HG02678 (cell line): ENCODE results near the gene SMIM44.

Experiments used
- ATAC-seq: cut with Tn5 transposase; IDR thresholded peaks from one replicate; pipeline ENCODE4 v1.9.1; 2021; ENCODE audit warnings: mild to moderate bottlenecking, moderate library complexity; ENCODE audit not compliant: unreplicated experiment

SMIM44 gene

GRCh38 chr19:3442487-3443071 is 40.7 kb downstream of the SMIM44 start:
- no peak for ATAC-seq

GRCh38 chr19:3441986-3442329 is 41.3 kb downstream of the SMIM44 start:
- ATAC-seq = no peak

- ATAC-seq = no peak
These were observed 41.9 kb downstream of the SMIM44 start for GRCh38 chr19:3441089-3441985.

- ATAC-seq = no peak
These were observed 43.2 kb downstream of the SMIM44 start for GRCh38 chr19:3440082-3440481.

GRCh38 chr19:3434630-3435553 is 48.3 kb downstream of the SMIM44 start:
- ATAC-seq = peak; percentile 88

- ATAC-seq = no peak
These were observed 49.3 kb downstream of the SMIM44 start for GRCh38 chr19:3433805-3434540.

- no peak for ATAC-seq
These were observed 49.9 kb downstream of the SMIM44 start for GRCh38 chr19:3433313-3433712.
